GM04503 (cell line): ENCODE data around the gene THSD4.

Experiments used
- DNase-seq: peaks from one replicate; pipeline ENCODE4 v3.0.0-alpha.2; 2012; ENCODE audit warnings: low read depth

The THSD4 gene

GRCh38 chr15:71456362-71456761 lies 341.1 kb downstream of the THSD4 start:
- DNase-seq: no peak

GRCh38 chr15:71456811-71457210 lies 341.5 kb downstream of the THSD4 start:
- no peak for DNase-seq

- DNase-seq: no peak
Observed at GRCh38 chr15:71458089-71458660, 342.9 kb downstream of the THSD4 start.

GRCh38 chr15:71461748-71462147 lies 346.5 kb downstream of the THSD4 start:
- no peak for DNase-seq

GRCh38 chr15:71462638-71463037 lies 347.4 kb downstream of the THSD4 start:
- DNase-seq: no peak

- DNase-seq: no peak
Observed at GRCh38 chr15:71463156-71463665, 347.9 kb downstream of the THSD4 start.

GRCh38 chr15:71465131-71465955 lies 350.1 kb downstream of the THSD4 start:
- DNase-seq: no peak

GRCh38 chr15:71468715-71469114 lies 353.4 kb downstream of the THSD4 start:
- no peak for DNase-seq

GRCh38 chr15:71469413-71469812 lies 354.1 kb downstream of the THSD4 start:
- DNase-seq: no peak

GRCh38 chr15:71471347-71471746 lies 356.1 kb downstream of the THSD4 start:
- DNase-seq: no peak

GRCh38 chr15:71472566-71472965 lies 357.3 kb downstream of the THSD4 start:
- DNase-seq: no peak

GRCh38 chr15:71473751-71474150 lies 358.5 kb downstream of the THSD4 start:
- DNase-seq: no peak

- DNase-seq: no peak
Observed at GRCh38 chr15:71476823-71477222, 361.6 kb downstream of the THSD4 start.

GRCh38 chr15:71480556-71480955 lies 365.3 kb downstream of the THSD4 start:
- DNase-seq: no peak

GRCh38 chr15:71484080-71484479 lies 368.8 kb downstream of the THSD4 start:
- no peak for DNase-seq

GRCh38 chr15:71485094-71485693 lies 369.9 kb downstream of the THSD4 start:
- no peak for DNase-seq

GRCh38 chr15:71489570-71489969 lies 374.3 kb downstream of the THSD4 start:
- no peak for DNase-seq

- DNase-seq: no peak
Observed at GRCh38 chr15:71493526-71493925, 378.3 kb downstream of the THSD4 start.

- no peak for DNase-seq
Observed at GRCh38 chr15:71494563-71495397, 379.5 kb downstream of the THSD4 start.

GRCh38 chr15:71495398-71495780 lies 380.1 kb downstream of the THSD4 start:
- no peak for DNase-seq

- peak; percentile 11 for DNase-seq
Observed at GRCh38 chr15:71496336-71496955, 381.2 kb downstream of the THSD4 start.
